HepG2 (cell line): ENCODE results near the gene VTN. TPM values are rescaled to one million over a fixed set of nuclear protein-coding genes. Genes with fewer than 3 reads are reported as not detected.
A peak's percentile ranks its signal among the peaks of the same experiment; 100 is the strongest.

Experiments
- ATAC-seq: fragments of 200-7000 bp; cut with Tn5 transposase; 3 replicates; pipeline ENCODE4 v1.9.1; 2020; ENCODE audit warnings: mild to moderate bottlenecking, moderate library complexity
- BruUV-seq: library from RNA; stranded (reverse); fragments of 400-500 nt; replicated peaks from 2 replicates; lab custom pipeline; 2021; lab: Mats Ljungman, UMichigan
- CTCF ChIA-PET: fragments of 300-600 bp; formaldehyde crosslinking; extraction: SDS; loops from one replicate; lab custom pipeline; 2021; ENCODE audit warnings: low total read pairs, inconsistent platforms, low intra/inter-chr PET ratio; lab: Yijun Ruan, JAX
- POLR2A ChIA-PET: fragments of 350-600 bp; sonication (Branson Sonifier 250); formaldehyde crosslinking; loops from one replicate; lab custom pipeline; 2020; ENCODE audit warnings: antibody characterized with exemption, inconsistent platforms; lab: Yijun Ruan, JAX
- DNase-seq: peaks from one replicate; pipeline ENCODE4 v3.0.0-alpha.2; 2015; ENCODE audit warnings: low spot score
- FAIRE-seq: peaks from 3 replicates; lab custom pipeline; 2011; peaks lifted over from hg19 to GRCh38; lab: Jason Lieb, UNC
- H2AFZ ChIP-seq: one replicate; pipeline ENCODE4 v1.6.1; 2011; ENCODE audit warnings: low read length, inconsistent platforms
- H3K27ac ChIP-seq: fragments of 300-600 bp; 3 replicates; pipeline ENCODE4 v1.8.0; 2011; ENCODE audit warnings: mixed run types, mild to moderate bottlenecking, mixed read lengths, low read length, inconsistent platforms; ENCODE audit not compliant: insufficient read depth; ENCODE audit errors: extremely low read length
- H3K27me3 ChIP-seq, 2 experiments: fragments of 200-600 bp in 1 of 2; 2 replicates in 1 of 2; 3 replicates in 1 of 2; pipeline versions ENCODE4 v1.6.0 to v1.8.0; 2011; ENCODE audit warnings: low read length in 2 of 2, mild to moderate bottlenecking in 2 of 2, moderate library complexity in 2 of 2, inconsistent platforms in 1 of 2; ENCODE audit not compliant: insufficient read depth in 2 of 2, control insufficient read depth in 1 of 2
- H3K36me3 ChIP-seq, 2 experiments: fragments of 200-600 bp in 1 of 2; replicated peaks in 1 of 2; 2 replicates in 1 of 2; 3 replicates in 1 of 2; pipeline versions ENCODE4 v1.5.1 to v1.8.0; 2011; ENCODE audit warnings: low read length in 2 of 2, inconsistent platforms in 1 of 2; ENCODE audit not compliant: insufficient read depth in 2 of 2, control insufficient read depth in 1 of 2
- H3K4me1 ChIP-seq: 2 replicates; pipeline ENCODE4 v1.5.1; 2012; ENCODE audit warnings: low read length, inconsistent platforms; ENCODE audit not compliant: insufficient read depth
- H3K4me2 ChIP-seq: 2 replicates; pipeline ENCODE4 v1.6.0; 2011; ENCODE audit warnings: low read depth, low read length, inconsistent platforms
- H3K4me3 ChIP-seq, 3 experiments: fragments of 200-600 bp in 1 of 3; sonication (generic), shearing (Covaris generic) in 1 of 3; replicated peaks in 1 of 3; 2 replicates each; pipeline ENCODE4 v1.5.1; 2011 to 2016; ENCODE audit warnings: low read length in 3 of 3, inconsistent platforms in 2 of 3, low read depth in 2 of 3, mild to moderate bottlenecking in 2 of 3, control low read depth in 1 of 3, mixed read lengths in 1 of 3; ENCODE audit not compliant: insufficient read depth in 1 of 3
- H3K79me2 ChIP-seq: one replicate; pipeline ENCODE4 v1.6.1; 2011; ENCODE audit warnings: low read length, inconsistent platforms; ENCODE audit not compliant: insufficient read depth
- H3K9ac ChIP-seq: 2 replicates; pipeline ENCODE4 v1.6.0; 2011; ENCODE audit warnings: mild to moderate bottlenecking, low read depth, low read length, inconsistent platforms; ENCODE audit not compliant: insufficient read depth
- H3K9me3 ChIP-seq: 2 replicates; pipeline ENCODE4 v1.5.1; 2012; ENCODE audit warnings: mild to moderate bottlenecking, low read length
- H4K20me1 ChIP-seq: 2 replicates; pipeline ENCODE4 v1.6.0; 2011; ENCODE audit warnings: inconsistent platforms, mild to moderate bottlenecking, low read length, moderate library complexity; ENCODE audit not compliant: insufficient read depth
- SRSF9 ChIP-seq: fragments of 200-400 bp; formaldehyde crosslinking; IDR thresholded peaks from 2 replicates; pipeline ENCODE4 v1.6.1; 2018; ENCODE audit warnings: borderline replicate concordance, mild to moderate bottlenecking, low read depth, low read length; ENCODE audit not compliant: insufficient read depth, poor library complexity, severe bottlenecking
- WGBS: methylation state at CpG from one replicate; pipeline ENCODE4 v1.1.6; 2017; ENCODE audit warnings: low lambda C conversion rate; 5-methylcytosine and 5-hydroxymethylcytosine counted together
- in situ Hi-C: cut with HindIII; loops from 2 replicates; pipeline ENCODE4 v1.10.0; 2017; ENCODE audit warnings: low pct_unique_long_range_greater_than_20kb; ENCODE audit not compliant: extremely low pct_ligation_motif_present
- intact Hi-C: fragments of 100-400 bp; cut with micrococcal nuclease; formaldehyde crosslinking; loops from one replicate; pipeline ENCODE4 v1.10.0; 2022; ENCODE audit not compliant: unreplicated experiment
- polyA plus RNA-seq, 8 experiments: library from polyadenylated mRNA; depleted of rRNA in 3 of 8; stranded (reverse) in 7 of 8; unstranded in 1 of 8; fragments of >200 nt; fragmentation: Illumina TruSeq in 4 of 8; extraction: Trizol in 4 of 8; gene quantifications; 2 replicates each; pipeline versions ENCODE4 v1.2.1 to v1.2.3, GENCODE V29; 2011 to 2016; ENCODE audit warnings: low read depth in 4 of 8, missing spikeins in 1 of 8, mixed read lengths in 1 of 8; ENCODE audit not compliant: insufficient read depth in 1 of 8
- total RNA-seq, 5 experiments: library from RNA; depleted of rRNA; stranded (reverse); fragments of >200 nt; fragmentation: Illumina TruSeq; extraction: Trizol; gene quantifications; 2 replicates each; pipeline ENCODE4 v1.2.3, GENCODE V29; 2016; ENCODE audit warnings: low read depth in 1 of 5
- TF ChIP-seq, protein P1 (sequence below): sonication (generic); formaldehyde crosslinking; IDR thresholded peaks from 2 replicates; pipeline ENCODE4 v1.5.0; 2020; ENCODE audit warnings: mild to moderate bottlenecking, missing genetic modification reagents, moderate library complexity
- TF ChIP-seq, protein P2 (sequence below): sonication (generic); formaldehyde crosslinking; conservative IDR thresholded peaks from 2 replicates; pipeline ENCODE4 v1.4.0; 2020; ENCODE audit warnings: missing genetic modification reagents

Gene VTN
- total and polyA plus RNA-seq, 2 of the 13 experiments (the other 11 are each of a cell fraction or from before 2014, with no cell fraction given), result 108 to 131 TPM

DNA sequence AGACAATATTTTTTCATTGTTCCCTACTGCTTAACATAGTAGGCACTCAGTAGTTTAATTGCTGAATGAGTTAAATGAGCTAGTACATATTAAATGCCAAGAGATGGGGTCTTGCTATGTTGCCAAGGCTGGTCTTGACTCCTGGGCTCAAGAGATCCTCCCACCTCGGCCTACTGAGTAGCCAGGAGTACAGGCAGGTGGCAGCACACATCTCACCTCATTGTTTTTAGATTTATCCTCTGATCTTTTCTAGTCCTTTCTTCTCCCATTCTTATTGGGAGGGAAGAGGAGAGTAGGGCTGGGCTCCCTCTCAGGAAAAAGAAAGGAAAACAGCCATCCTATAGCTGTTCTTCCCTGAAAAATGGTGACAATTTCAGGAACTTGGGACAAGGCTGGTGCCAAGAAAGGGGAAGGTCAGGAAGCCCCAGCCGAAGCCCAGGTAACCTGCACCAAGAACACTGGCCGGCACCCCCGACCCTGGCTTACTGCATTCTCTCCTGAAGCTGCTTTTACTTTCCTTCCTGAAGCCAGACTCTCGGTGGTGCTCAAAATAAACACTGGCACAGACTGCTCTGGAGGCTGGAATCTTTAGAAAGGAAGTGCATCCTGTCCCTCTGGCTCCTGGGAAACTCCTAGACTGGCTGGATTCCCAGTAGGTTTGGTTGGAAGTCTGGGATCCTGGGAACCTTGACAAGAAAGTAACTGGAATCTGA lies 31.9 kb downstream of the VTN start:
- no peak overlapping the region for H3K4me3 ChIP-seq
- ChIA-PET POLR2A (interaction anchor here (0.9 kb wide), 1 partner anchor 19 kb away, joined by 3 read pairs; the partner anchor contains the start of gene POLDIP2), CTCF (no interaction called here)
- no peaks in the 10 kb centered on the region; a peak in 1 of 5 replicates for H3K27me3 ChIP-seq
- no peak overlapping the region for H3K27ac ChIP-seq
- no peak for ATAC-seq
- peaks cover 17 to 27% of the 10 kb centered on the region in 2 experiments; a peak in 4 of 5 replicates for H3K36me3 ChIP-seq
- H3K79me2 ChIP-seq, result peaks cover 44% of the 10 kb centered on the region
- H3K9me3 ChIP-seq, result no peaks in the 10 kb centered on the region
- intact Hi-C loops, result no loop called here
- no peak overlapping the region for H2AFZ ChIP-seq
- no peaks in the 10 kb centered on the region; the same call in 1 of the 2 replicates for H4K20me1 ChIP-seq
- H3K9ac ChIP-seq, result no peak overlapping the region
- WGBS, result 76% methylated on average over 5 of the region's 5 CpGs
- FAIRE-seq, result no peak
- in situ Hi-C loops, result no loop called here
- TF ChIP-seq, protein P1, sequence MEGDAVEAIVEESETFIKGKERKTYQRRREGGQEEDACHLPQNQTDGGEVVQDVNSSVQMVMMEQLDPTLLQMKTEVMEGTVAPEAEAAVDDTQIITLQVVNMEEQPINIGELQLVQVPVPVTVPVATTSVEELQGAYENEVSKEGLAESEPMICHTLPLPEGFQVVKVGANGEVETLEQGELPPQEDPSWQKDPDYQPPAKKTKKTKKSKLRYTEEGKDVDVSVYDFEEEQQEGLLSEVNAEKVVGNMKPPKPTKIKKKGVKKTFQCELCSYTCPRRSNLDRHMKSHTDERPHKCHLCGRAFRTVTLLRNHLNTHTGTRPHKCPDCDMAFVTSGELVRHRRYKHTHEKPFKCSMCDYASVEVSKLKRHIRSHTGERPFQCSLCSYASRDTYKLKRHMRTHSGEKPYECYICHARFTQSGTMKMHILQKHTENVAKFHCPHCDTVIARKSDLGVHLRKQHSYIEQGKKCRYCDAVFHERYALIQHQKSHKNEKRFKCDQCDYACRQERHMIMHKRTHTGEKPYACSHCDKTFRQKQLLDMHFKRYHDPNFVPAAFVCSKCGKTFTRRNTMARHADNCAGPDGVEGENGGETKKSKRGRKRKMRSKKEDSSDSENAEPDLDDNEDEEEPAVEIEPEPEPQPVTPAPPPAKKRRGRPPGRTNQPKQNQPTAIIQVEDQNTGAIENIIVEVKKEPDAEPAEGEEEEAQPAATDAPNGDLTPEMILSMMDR, result peak; percentile 16; the same call in 1 of the 2 replicates
- TF ChIP-seq, protein P2, sequence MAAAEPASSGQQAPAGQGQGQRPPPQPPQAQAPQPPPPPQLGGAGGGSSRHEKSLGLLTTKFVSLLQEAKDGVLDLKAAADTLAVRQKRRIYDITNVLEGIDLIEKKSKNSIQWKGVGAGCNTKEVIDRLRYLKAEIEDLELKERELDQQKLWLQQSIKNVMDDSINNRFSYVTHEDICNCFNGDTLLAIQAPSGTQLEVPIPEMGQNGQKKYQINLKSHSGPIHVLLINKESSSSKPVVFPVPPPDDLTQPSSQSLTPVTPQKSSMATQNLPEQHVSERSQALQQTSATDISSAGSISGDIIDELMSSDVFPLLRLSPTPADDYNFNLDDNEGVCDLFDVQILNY (CRISPR knock-in tag), result no peak
- no peak for TF ChIP-seq SRSF9
- H3K4me2 ChIP-seq, result no peak overlapping the region
- no TSS peak for BruUV-seq
- peaks cover 31% of the 10 kb centered on the region for H3K4me1 ChIP-seq
- DNase-seq, result no peak
